ENCODE results near the gene DRGX.

The DRGX gene

DNA sequence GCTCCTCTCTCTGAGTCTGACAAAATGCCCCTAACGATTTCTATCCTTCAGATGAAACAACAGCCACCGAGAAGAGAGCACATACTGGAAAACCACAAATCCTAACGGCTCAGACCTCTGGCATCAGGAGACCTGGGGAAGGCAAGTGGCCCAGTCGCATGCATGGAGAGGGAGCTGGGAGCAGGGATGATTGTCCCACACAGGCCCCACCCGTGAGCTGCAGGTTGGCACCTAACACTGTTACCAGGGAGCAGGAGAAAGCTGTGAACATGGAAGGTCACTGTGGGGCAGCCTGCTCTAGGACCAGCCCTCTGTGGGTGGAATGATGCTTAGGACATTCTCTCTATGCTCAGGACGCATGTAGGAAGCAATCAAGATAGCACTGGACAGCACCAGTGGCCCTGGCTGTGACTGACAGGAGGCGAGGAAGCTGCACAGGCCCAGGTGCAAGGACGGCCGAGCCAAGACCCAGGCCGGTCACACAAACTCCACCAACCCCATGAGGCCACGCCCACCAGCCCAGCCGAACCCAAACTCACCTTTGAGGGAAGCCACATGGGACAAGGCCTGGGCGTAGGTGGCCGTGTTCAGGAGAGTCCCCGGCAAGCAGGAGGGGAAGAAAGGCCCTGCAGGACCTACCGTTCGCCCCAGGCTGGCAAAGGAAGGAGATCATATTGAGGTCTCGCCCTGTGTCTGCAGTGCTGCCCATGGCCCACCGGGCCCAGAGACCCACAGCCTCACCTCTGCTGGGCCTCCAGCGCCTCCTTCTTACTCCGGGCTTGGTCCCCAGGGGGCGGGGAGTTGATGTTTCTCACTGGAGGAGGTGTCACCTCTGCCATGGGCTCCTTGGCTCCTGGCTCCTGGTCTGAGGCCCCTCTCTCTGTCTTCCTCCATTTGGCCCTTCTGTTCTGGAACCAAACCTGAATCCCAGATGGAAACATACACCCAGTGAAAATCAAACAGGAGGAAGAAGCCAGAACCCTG lies 9.7 kb downstream of the DRGX start:
- no peak for ATAC-seq (replicated peaks; ENCODE audit: extremely low read depth, poor library complexity, severe bottlenecking)
- Mint-ChIP-seq H3K4me3 (no peak overlapping the region), H3K4me1 (no peaks in the 10 kb centered on the region), H3K36me3 (ENCODE audit: insufficient read depth) (peaks cover 2% of the 10 kb centered on the region), H3K27me3 (peaks cover 69% of the 10 kb centered on the region), H3K9me3 (no peaks in the 10 kb centered on the region), H3K27ac (ENCODE audit: low read depth) (no peak overlapping the region)
- no peak for DNase-seq (ENCODE audit: low spot score in 2 of 2)

- no peaks in the 10 kb centered on the region for H3K36me3 Mint-ChIP-seq (ENCODE audit: insufficient read depth)
- H3K4me1 Mint-ChIP-seq: no peaks in the 10 kb centered on the region
- H3K4me3 Mint-ChIP-seq: no peak overlapping the region
- no peak for ATAC-seq (replicated peaks; ENCODE audit: extremely low read depth, poor library complexity, severe bottlenecking)
- H3K27me3 Mint-ChIP-seq: peaks cover 53% of the 10 kb centered on the region
- H3K27ac Mint-ChIP-seq (ENCODE audit: low read depth): no peak overlapping the region
- H3K9me3 Mint-ChIP-seq: no peaks in the 10 kb centered on the region
- no peak for DNase-seq (ENCODE audit: low spot score in 2 of 2)
Measured at GRCh38 chr10:49384268-49384953, 11.5 kb downstream of the DRGX start.

GRCh38 chr10:49383853-49384252 lies 12.0 kb downstream of the DRGX start:
- Mint-ChIP-seq H3K4me3 (no peak overlapping the region), H3K27ac (ENCODE audit: low read depth) (no peak overlapping the region), H3K27me3 (peaks cover 47% of the 10 kb centered on the region), H3K4me1 (no peaks in the 10 kb centered on the region), H3K36me3 (ENCODE audit: insufficient read depth) (no peaks in the 10 kb centered on the region), H3K9me3 (no peaks in the 10 kb centered on the region)
- DNase-seq (ENCODE audit: low spot score in 2 of 2) (no peak), ATAC-seq (replicated peaks; ENCODE audit: extremely low read depth, poor library complexity, severe bottlenecking) (no peak)

- H3K9me3 Mint-ChIP-seq: no peaks in the 10 kb centered on the region
- no peak for ATAC-seq (replicated peaks; ENCODE audit: extremely low read depth, poor library complexity, severe bottlenecking)
- H3K4me1 Mint-ChIP-seq: no peaks in the 10 kb centered on the region
- H3K27ac Mint-ChIP-seq (ENCODE audit: low read depth): no peak overlapping the region
- H3K27me3 Mint-ChIP-seq: peaks cover 37% of the 10 kb centered on the region
- no peak for DNase-seq (ENCODE audit: low spot score in 2 of 2)
- no peaks in the 10 kb centered on the region for H3K36me3 Mint-ChIP-seq (ENCODE audit: insufficient read depth)
- H3K4me3 Mint-ChIP-seq: no peak overlapping the region
Measured at GRCh38 chr10:49382826-49383225, 13.1 kb downstream of the DRGX start.

DNA sequence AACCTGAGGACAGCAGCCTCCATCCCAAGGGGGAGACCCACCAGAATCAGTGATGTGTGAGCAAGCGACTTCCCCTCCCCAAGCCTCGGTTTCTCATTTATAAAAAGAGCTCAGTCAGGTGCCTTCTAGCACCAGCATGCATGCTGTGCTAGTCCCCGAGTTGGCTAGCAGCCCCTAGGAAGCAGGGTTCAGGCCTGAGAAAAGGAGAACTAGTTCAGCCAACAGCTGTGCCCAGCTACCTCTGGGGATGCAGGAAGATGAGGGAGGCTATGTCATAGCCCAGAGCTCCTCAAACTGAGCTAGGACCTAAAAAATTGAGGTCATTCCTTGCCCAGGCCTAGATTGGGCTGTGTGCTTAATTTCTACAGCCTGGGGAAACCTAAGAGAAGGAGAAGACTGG lies 13.7 kb downstream of the DRGX start:
- H3K36me3 Mint-ChIP-seq (ENCODE audit: insufficient read depth): no peaks in the 10 kb centered on the region
- no peaks in the 10 kb centered on the region for H3K4me1 Mint-ChIP-seq
- H3K27ac Mint-ChIP-seq (ENCODE audit: low read depth): no peak overlapping the region
- no peaks in the 10 kb centered on the region for H3K9me3 Mint-ChIP-seq
- H3K4me3 Mint-ChIP-seq: no peak overlapping the region
- DNase-seq (ENCODE audit: low spot score in 2 of 2) (no peak), ATAC-seq (replicated peaks; ENCODE audit: extremely low read depth, poor library complexity, severe bottlenecking) (no peak)
- H3K27me3 Mint-ChIP-seq: peaks cover 35% of the 10 kb centered on the region

- H3K9me3 Mint-ChIP-seq: no peaks in the 10 kb centered on the region
- H3K27ac Mint-ChIP-seq (ENCODE audit: low read depth): peak overlapping the region; percentile 17
- H3K27me3 Mint-ChIP-seq: peaks cover 36% of the 10 kb centered on the region
- no peak overlapping the region for H3K4me3 Mint-ChIP-seq
- H3K36me3 Mint-ChIP-seq (ENCODE audit: insufficient read depth): no peaks in the 10 kb centered on the region
- DNase-seq (ENCODE audit: low spot score in 2 of 2): no peak
- no peaks in the 10 kb centered on the region for H3K4me1 Mint-ChIP-seq
- no peak for ATAC-seq (replicated peaks; ENCODE audit: extremely low read depth, poor library complexity, severe bottlenecking)
Measured at GRCh38 chr10:49381111-49381900, 14.6 kb downstream of the DRGX start.

DNA sequence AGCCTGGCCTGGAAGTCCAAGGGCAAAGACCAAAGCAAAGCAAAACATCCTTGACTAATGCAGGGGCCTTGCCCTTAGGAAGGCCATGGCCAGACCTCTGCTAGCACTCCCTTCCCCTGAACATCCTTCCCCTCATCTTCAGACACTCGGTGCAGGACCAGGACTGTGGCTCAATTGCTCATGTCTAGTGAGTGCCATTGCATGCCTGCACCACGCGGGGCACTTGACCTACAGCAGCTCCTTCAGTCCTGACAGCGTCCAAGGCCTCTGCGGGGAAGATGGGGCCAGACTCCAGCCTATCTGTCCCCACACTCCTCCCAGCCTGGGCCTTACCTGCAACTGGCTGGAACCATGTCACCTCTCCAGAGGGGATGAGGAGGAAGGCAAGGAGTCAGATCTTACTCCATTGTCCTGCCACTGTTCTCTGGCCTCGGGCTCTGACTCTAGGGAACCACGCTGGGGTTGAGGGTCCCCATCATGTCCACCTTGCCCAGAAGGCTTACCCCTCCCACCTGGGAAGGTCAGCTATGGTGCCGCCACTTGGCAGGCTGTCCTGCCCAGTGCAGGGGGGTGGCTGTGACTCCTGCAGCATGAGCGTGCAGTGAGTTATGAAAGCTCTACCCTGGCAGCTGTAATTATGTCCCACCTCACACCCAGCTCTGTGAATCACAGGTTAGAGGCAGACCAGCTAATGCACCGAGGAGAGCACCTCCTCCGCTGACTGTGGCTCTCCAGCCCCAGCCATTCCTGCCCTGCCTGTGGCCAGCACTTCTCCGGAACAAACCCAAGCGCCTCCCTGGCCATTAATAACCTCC lies 16.1 kb downstream of the DRGX start:
- Mint-ChIP-seq H3K36me3 (ENCODE audit: insufficient read depth) (no peaks in the 10 kb centered on the region), H3K4me1 (no peaks in the 10 kb centered on the region), H3K27me3 (peaks cover 40% of the 10 kb centered on the region), H3K4me3 (no peak overlapping the region), H3K27ac (ENCODE audit: low read depth) (no peak overlapping the region), H3K9me3 (no peaks in the 10 kb centered on the region)
- DNase-seq (ENCODE audit: low spot score in 2 of 2) (no peak), ATAC-seq (replicated peaks; ENCODE audit: extremely low read depth, poor library complexity, severe bottlenecking) (no peak)

- no peaks in the 10 kb centered on the region for H3K4me1 Mint-ChIP-seq
- no peak for ATAC-seq (replicated peaks; ENCODE audit: extremely low read depth, poor library complexity, severe bottlenecking)
- no peak overlapping the region for H3K4me3 Mint-ChIP-seq
- H3K27me3 Mint-ChIP-seq: peaks cover 24% of the 10 kb centered on the region
- no peak overlapping the region for H3K27ac Mint-ChIP-seq (ENCODE audit: low read depth)
- no peak for DNase-seq (ENCODE audit: low spot score in 2 of 2)
- H3K36me3 Mint-ChIP-seq (ENCODE audit: insufficient read depth): no peaks in the 10 kb centered on the region
- H3K9me3 Mint-ChIP-seq: no peaks in the 10 kb centered on the region
Measured at GRCh38 chr10:49377256-49377655, 18.6 kb downstream of the DRGX start.

DNA sequence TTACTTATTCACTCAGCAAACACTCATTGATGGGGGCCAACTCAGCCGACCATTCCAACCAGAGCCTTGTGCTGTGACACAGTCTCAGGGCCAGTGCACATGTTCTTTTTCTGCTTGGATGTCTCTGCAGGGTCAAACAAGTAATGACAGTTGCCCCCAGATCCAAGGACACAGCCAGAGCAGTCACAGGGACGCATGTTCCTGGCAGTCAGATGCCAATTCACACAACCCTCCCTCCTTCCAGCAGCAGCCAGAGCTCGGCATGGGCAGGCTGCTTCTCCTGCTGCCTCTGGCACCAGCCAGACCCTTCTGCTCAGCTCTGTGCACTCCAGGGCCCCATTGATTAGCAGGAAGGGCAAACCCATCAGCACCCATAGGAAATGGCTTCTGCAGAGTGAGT lies 20.3 kb downstream of the DRGX start:
- H3K27me3 Mint-ChIP-seq: peaks cover 15% of the 10 kb centered on the region
- no peaks in the 10 kb centered on the region for H3K4me1 Mint-ChIP-seq
- no peaks in the 10 kb centered on the region for H3K36me3 Mint-ChIP-seq (ENCODE audit: insufficient read depth)
- DNase-seq (ENCODE audit: low spot score in 2 of 2) (no peak), ATAC-seq (replicated peaks; ENCODE audit: extremely low read depth, poor library complexity, severe bottlenecking) (no peak)
- no peak overlapping the region for H3K4me3 Mint-ChIP-seq
- no peak overlapping the region for H3K27ac Mint-ChIP-seq (ENCODE audit: low read depth)
- no peaks in the 10 kb centered on the region for H3K9me3 Mint-ChIP-seq

- Mint-ChIP-seq H3K4me1 (no peaks in the 10 kb centered on the region), H3K4me3 (no peak overlapping the region), H3K9me3 (no peaks in the 10 kb centered on the region), H3K36me3 (ENCODE audit: insufficient read depth) (no peaks in the 10 kb centered on the region), H3K27me3 (peaks cover 15% of the 10 kb centered on the region), H3K27ac (ENCODE audit: low read depth) (no peak overlapping the region)
- no peak for ATAC-seq (replicated peaks; ENCODE audit: extremely low read depth, poor library complexity, severe bottlenecking)
- no peak for DNase-seq (ENCODE audit: low spot score in 2 of 2)
Measured at GRCh38 chr10:49374740-49375139, 21.1 kb downstream of the DRGX start.

DNA sequence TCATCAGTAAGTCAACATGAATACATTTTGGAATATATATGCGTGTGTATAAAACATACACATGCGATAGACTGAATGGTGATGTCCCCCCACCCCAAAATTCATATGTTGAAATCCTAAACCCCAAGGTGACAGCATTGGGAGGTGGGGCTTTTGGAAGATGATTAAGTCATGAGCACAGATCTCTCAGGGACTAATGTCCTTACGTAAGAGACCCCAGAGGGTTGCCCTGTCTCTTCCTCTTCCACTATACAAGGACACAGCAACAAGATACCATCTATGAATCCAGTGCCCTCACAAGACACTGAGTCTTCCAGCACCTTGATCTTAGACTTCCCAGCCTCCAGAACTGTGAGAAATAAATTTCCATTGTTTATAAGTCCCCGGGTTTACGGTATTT lies 22.5 kb downstream of the DRGX start:
- no peaks in the 10 kb centered on the region for H3K4me1 Mint-ChIP-seq
- H3K27me3 Mint-ChIP-seq: peaks cover 27% of the 10 kb centered on the region
- no peak overlapping the region for H3K4me3 Mint-ChIP-seq
- H3K36me3 Mint-ChIP-seq (ENCODE audit: insufficient read depth): no peaks in the 10 kb centered on the region
- DNase-seq (ENCODE audit: low spot score in 2 of 2) (no peak), ATAC-seq (replicated peaks; ENCODE audit: extremely low read depth, poor library complexity, severe bottlenecking) (no peak)
- no peaks in the 10 kb centered on the region for H3K9me3 Mint-ChIP-seq
- no peak overlapping the region for H3K27ac Mint-ChIP-seq (ENCODE audit: low read depth)

DNA sequence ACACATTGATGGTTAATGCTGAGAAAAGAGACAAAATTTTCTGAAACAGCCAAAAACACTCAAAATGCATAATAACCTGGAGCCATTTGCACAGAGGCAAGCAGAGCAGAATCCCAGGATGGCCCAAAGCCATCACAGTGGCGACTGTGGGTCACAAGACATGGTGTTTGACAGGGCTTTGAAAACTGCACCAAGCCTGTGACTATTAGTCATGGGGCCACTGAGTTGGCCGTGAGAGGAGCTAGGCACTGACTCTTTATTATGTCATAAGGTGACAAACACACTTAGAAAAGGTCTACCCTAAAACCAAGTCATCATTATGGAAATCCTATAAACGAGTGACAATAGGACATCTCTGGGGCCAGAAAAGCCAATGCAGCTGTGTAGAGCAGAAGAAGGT lies 23.9 kb downstream of the DRGX start:
- no peaks in the 10 kb centered on the region for H3K36me3 Mint-ChIP-seq (ENCODE audit: insufficient read depth)
- no peak overlapping the region for H3K27ac Mint-ChIP-seq (ENCODE audit: low read depth)
- no peaks in the 10 kb centered on the region for H3K4me1 Mint-ChIP-seq
- H3K9me3 Mint-ChIP-seq: no peaks in the 10 kb centered on the region
- H3K27me3 Mint-ChIP-seq: peaks cover 37% of the 10 kb centered on the region
- DNase-seq (ENCODE audit: low spot score in 2 of 2) (no peak), ATAC-seq (replicated peaks; ENCODE audit: extremely low read depth, poor library complexity, severe bottlenecking) (no peak)
- H3K4me3 Mint-ChIP-seq: no peak overlapping the region
